MG63 (cell line): ENCODE measurements around the gene F12. TPM values are rescaled to one million over a fixed set of nuclear protein-coding genes. Genes with fewer than 3 reads are reported as not detected.
"Not testable (repeated sequence)": the region's sequence is repeated elsewhere in the genome, so short reads cannot be mapped to it uniquely, and the experiment has no call there.

ENCODE experiments used
- DNase-seq: peaks from one replicate; pipeline ENCODE4 v3.0.0-alpha.2; 2020
- H3K27me3 ChIP-seq: fragments of 250-450 bp; sonication (Bioruptor Pico); 2 replicates; pipeline ENCODE4 v1.5.1; 2020; ENCODE audit warnings: mild to moderate bottlenecking, moderate library complexity
- H3K36me3 ChIP-seq: fragments of 250-450 bp; sonication (Bioruptor Pico); 2 replicates; pipeline ENCODE4 v1.5.1; 2020; ENCODE audit warnings: mild to moderate bottlenecking, moderate library complexity
- H3K4me3 ChIP-seq: fragments of 250-450 bp; sonication (Bioruptor Pico); 2 replicates; pipeline ENCODE4 v1.5.1; 2020; ENCODE audit warnings: mild to moderate bottlenecking, moderate library complexity
- H3K9me3 ChIP-seq: fragments of 250-450 bp; sonication (Bioruptor Pico); 2 replicates; pipeline ENCODE4 v1.5.1; 2020; ENCODE audit warnings: mild to moderate bottlenecking, moderate library complexity
- total RNA-seq: library from RNA; depleted of rRNA; stranded (reverse); fragments of >200 nt; shearing (Covaris generic); gene quantifications from 2 replicates; pipeline ENCODE4 v1.2.3, GENCODE V29; 2014; ENCODE audit warnings: low replicate concordance

The F12 gene
- total RNA-seq, 1 experiment from 2014 or later = 2.3 TPM

- DNase-seq = peak; percentile 10
- Histone ChIP-seq H3K4me3 (peak overlapping the region; percentile 71), H3K36me3 (peaks cover 51% of the 10 kb centered on the region), H3K9me3 (no peaks in the 10 kb centered on the region), H3K27me3 (no peaks in the 10 kb centered on the region)
Measured at GRCh38 chr5:177427919-177428573, 18.7 kb upstream of the F12 start.

DNA sequence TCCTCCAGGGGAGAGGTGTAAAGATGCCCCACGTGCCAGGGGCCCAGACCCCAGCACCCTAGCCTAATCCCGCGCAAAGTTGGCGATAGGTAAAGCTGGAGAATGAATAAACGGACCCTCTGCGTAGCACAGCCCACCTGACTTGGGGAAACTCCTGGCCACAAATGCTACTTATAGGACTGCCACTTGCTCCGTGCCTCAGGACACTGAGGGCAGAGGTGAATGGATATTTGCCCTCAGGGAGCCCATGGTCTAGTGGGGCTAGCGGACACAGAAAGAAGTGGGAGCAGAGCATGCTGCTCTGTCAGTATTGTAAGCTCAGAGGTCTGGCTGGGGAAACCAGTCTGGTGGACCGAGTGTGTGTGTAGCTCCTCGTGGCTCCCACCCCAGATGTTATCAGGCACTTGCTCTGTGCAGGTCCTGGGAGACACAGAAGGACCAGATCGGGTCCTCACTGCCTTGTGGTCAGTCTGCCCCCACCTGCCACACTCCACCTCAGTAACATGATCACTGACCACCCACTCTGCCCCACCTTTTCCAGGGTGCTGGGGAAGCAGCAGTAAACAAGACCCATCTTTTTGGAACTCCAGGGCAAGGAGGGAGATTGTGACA is 18.0 kb upstream of the F12 start:
- DNase-seq = peak; percentile 8

DNA sequence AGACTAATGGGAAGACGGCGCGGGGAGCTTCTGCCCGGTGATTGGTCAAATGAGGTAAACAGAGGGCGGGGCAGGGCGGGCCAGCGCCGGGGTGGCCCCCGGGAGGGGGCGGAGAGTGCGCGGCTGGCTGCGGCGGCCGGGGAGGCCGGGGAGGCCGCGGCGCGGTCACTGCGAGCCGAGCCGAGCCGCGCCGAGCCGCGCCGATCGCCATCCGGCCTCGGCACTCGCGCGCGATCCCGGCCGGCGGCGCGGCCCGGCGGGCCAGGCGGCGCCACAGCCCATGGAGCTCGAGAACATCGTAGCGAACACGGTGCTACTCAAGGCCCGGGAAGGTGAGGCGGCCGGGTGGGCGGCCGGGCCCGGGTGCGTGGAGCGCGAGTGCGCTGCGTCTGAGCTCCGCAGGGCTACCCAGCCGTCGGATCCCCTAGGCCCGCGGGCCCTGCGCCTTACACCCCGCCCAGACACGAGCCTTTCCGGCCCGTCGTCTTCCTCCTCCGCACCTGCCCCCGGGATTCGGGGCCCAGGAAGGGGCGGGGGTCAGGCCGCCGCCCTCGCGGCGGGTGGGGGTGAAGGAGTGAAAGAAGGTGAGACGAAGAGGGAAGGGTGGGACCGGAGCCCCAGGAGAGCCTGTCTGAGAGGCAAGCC is 17.3 kb upstream of the F12 start, which contains the start of gene GRK6:
Gene GRK6 (plus strand): TSS at position 111 of the 645 bp plus-strand sequence. CDS start 170 bp downstream, at position 281.
- H3K36me3 ChIP-seq = peaks cover 38% of the 10 kb centered on the region
- peak within 1 kb of the TSS; percentile 71 for H3K4me3 ChIP-seq
- peak; percentile 68 for DNase-seq
- H3K9me3 ChIP-seq = no peaks in the 10 kb centered on the region
- no peaks in the 10 kb centered on the region for H3K27me3 ChIP-seq

More for the DNA sequence above, 18.0 kb upstream of the F12 start:
- no peaks in the 10 kb centered on the region for H3K9me3 ChIP-seq
- H3K4me3 ChIP-seq = peak overlapping the region; percentile 71
- H3K36me3 ChIP-seq = peaks cover 44% of the 10 kb centered on the region
- no peaks in the 10 kb centered on the region for H3K27me3 ChIP-seq

- no peaks in the 10 kb centered on the region for H3K9me3 ChIP-seq
- H3K36me3 ChIP-seq = peaks cover 31% of the 10 kb centered on the region
- peak overlapping the region; percentile 60 for H3K4me3 ChIP-seq
- peak; percentile 100 for DNase-seq
- H3K27me3 ChIP-seq = no peaks in the 10 kb centered on the region
Measured at GRCh38 chr5:177425801-177426565, 16.6 kb upstream of the F12 start.

GRCh38 chr5:177425196-177425800 is 15.9 kb upstream of the F12 start:
- Histone ChIP-seq H3K36me3 (peaks cover 24% of the 10 kb centered on the region), H3K4me3 (peak overlapping the region; percentile 60), H3K27me3 (no peaks in the 10 kb centered on the region), H3K9me3 (no peaks in the 10 kb centered on the region)
- no peak for DNase-seq

- Histone ChIP-seq H3K36me3 (peaks cover 14% of the 10 kb centered on the region), H3K9me3 (no peaks in the 10 kb centered on the region), H3K27me3 (no peaks in the 10 kb centered on the region), H3K4me3 (no peak overlapping the region)
- no peak for DNase-seq
Measured at GRCh38 chr5:177423671-177424070, 14.3 kb upstream of the F12 start.

DNA sequence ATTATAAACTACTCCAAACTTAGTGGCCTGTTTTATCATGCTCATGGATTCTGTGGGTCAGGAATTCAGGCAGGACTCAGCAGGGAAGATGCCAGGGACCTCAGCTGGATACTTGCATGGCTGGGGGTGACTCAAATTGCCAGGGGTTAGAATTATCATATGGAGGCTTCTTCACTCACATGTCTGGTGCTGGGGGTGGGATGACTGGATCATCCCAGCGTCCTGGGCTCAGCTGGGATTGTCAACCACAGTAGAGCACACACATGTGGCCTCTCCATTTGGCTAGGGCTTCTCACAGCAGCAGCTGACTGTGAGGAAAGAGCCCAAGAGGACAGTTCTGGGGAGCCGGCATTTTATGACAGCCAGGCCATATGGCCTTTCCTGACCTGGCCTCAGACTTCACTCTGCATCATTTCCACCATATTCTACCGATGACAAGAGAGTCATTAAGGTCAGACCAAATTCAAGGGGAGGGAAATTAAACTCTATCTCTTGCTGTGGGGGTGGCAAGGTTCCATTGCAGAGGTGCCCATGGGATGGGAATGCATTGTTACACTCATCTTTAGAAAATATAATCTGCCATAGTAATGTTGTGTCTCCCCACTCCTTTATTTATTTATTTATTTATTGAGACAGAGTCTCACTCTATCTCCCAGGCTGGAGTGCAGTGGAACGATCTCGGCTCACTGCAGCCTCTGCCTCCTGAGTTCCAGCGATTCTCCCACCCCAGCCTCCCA is 11.9 kb upstream of the F12 start:
- Histone ChIP-seq H3K9me3 (no peaks in the 10 kb centered on the region), H3K4me3 (no peak overlapping the region), H3K36me3 (no peaks in the 10 kb centered on the region), H3K27me3 (no peaks in the 10 kb centered on the region)
- no peak for DNase-seq

DNA sequence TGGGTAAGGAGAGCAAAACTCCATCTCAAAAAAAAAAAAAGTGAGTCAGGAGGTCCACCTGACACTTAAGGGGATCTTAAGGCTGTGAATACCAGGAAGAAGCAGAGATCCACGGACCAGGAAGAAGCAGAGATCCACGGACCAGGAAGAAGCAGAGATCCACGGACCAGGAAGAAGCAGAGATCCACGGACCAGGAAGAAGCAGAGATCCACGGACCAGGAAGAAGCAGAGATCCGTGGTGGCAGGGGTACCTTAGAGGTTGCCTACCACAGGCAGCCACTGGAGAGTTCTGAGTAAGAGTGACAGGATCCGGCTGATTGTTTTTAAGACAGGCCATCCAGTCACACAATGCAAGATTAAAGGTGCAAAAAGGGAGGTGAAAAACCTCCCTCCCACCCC is 11.1 kb upstream of the F12 start:
- H3K36me3 ChIP-seq, H3K9me3 ChIP-seq, H3K4me3 ChIP-seq, H3K27me3 ChIP-seq, DNase-seq: not testable (repeated sequence)

- peak; percentile 56 for DNase-seq
- H3K4me3 ChIP-seq = no peak overlapping the region
- H3K36me3 ChIP-seq = no peaks in the 10 kb centered on the region
- no peaks in the 10 kb centered on the region for H3K9me3 ChIP-seq
- H3K27me3 ChIP-seq = no peaks in the 10 kb centered on the region
Measured at GRCh38 chr5:177419046-177419445, 9.7 kb upstream of the F12 start.

DNA sequence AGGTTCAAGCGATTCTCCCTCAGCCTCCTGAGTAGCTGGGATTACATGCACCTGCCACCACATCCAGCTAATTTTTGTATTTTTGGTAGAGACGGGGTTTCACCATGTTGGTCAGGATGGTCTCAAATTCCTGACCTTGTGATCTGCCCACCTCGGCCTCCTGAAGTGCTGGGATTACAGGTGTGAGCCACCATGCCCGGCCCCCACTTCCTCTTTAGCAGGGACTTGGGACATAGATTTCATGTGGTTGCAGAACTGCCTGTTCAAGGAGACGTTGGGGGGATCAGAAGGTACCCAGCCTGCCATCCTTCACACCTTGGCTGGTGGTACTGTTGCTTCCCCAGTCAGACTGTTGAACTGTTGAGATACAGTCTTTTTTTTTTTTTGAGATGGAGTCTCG is 7.7 kb upstream of the F12 start:
- not testable (repeated sequence) for H3K4me3 ChIP-seq, H3K36me3 ChIP-seq, DNase-seq, H3K9me3 ChIP-seq
- peaks cover 11% of the 10 kb centered on the region for H3K27me3 ChIP-seq

DNA sequence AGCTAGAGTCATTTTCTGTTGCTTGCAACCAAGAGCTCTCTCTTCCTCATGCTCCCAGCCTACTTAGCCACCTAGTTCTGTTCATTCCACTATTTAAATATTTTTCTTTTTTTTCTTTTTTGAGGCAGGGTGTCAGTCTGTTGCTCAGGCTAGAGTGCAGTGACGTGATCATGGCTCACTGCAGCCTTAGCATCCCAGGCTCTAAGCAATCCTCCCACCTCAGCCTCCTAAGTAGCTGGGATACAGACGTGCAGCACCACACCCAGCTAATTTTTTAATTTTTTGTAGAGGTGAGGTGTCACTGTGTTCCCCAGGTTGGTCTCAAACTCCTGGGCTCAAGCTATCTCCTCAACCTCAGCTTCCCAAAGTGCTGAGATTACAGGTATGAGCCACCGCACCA is 5.1 kb upstream of the F12 start:
- DNase-seq = no peak
- no peaks in the 10 kb centered on the region for H3K9me3 ChIP-seq
- peaks cover 11% of the 10 kb centered on the region for H3K27me3 ChIP-seq
- no peak overlapping the region for H3K4me3 ChIP-seq
- no peaks in the 10 kb centered on the region for H3K36me3 ChIP-seq

DNA sequence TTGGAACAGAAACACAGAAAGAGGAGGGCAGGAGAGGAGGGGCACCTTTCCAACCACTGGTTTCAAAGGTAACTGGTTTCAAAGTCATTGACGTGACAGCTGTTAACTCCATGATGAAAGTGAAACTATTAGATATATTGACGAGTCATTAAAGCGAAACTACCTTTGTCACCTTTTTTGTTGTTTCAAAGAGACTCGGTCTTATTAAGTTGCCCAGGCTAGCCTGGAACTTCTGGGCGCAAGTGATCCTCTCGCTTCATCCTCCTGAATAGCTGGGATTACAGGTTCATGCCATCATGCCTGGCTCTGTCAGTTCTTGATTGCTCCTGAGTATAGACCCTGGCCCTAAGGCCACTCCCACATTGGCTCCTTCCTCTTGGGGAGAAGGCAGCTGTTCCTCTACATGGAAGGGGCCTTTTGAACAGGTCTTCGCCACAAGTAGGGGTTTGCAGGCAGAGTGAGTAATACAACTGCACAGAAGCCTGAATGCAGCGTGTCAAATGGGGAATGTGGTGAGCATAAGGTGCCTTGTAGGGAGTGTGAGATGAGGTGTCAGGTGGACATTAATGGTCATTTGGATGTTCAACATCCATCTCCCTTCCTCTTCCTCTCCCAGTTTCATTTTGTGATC is 3.4 kb upstream of the F12 start:
- Histone ChIP-seq H3K4me3 (no peak overlapping the region), H3K36me3 (no peaks in the 10 kb centered on the region), H3K27me3 (peaks cover 11% of the 10 kb centered on the region), H3K9me3 (no peaks in the 10 kb centered on the region)
- DNase-seq = no peak

- Histone ChIP-seq H3K27me3 (peaks cover 11% of the 10 kb centered on the region), H3K36me3 (no peaks in the 10 kb centered on the region), H3K4me3 (no peak overlapping the region), H3K9me3 (no peaks in the 10 kb centered on the region)
- DNase-seq = no peak
Measured at GRCh38 chr5:177410575-177410974, 1.2 kb upstream of the F12 start.

DNA sequence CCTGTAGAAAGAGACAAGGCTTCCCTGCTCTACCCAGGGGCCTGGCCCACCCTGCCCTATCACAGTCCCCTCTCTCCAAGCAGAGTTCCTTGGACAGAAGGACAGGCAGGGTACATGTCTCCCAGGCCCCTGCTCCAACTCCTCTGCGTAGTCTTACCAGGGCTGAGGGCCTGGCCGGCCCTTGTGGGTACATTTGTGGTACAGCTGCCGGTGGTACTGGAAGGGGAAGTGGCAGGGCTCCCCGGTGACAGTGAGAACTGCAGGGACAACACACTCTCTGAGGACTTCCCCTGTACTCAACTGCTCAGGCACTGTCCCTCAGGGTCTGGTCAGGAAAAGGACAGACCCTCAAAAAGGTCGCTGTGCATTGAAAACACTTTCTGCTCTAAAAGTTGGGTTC is 3.6 kb downstream of the F12 start:
- no peak overlapping the region for H3K4me3 ChIP-seq
- peaks cover 32% of the 10 kb centered on the region for H3K27me3 ChIP-seq
- no peaks in the 10 kb centered on the region for H3K36me3 ChIP-seq
- no peak for DNase-seq
- H3K9me3 ChIP-seq = no peaks in the 10 kb centered on the region

GRCh38 chr5:177405312-177405711 is 4.1 kb downstream of the F12 start:
- DNase-seq = no peak
- Histone ChIP-seq H3K4me3 (no peak overlapping the region), H3K9me3 (no peaks in the 10 kb centered on the region), H3K36me3 (no peaks in the 10 kb centered on the region), H3K27me3 (peaks cover 35% of the 10 kb centered on the region)
